Bronchial epithelial cell (primary cell): Measurements from ENCODE around the gene RFX1. TPM values are rescaled to one million over a fixed set of nuclear protein-coding genes. Genes with fewer than 3 reads are reported as not detected.

ENCODE experiments used
- DNase-seq: peaks from one replicate; pipeline ENCODE4 v3.0.0-alpha.2; 2010; ENCODE audit warnings: low read depth
- FAIRE-seq: peaks from 2 replicates; lab custom pipeline; 2011; peaks lifted over from hg19 to GRCh38; lab: Jason Lieb, UNC
- H3K27me3 ChIP-seq: 2 replicates; pipeline ENCODE4 v1.5.1; 2011; ENCODE audit warnings: low read length; ENCODE audit not compliant: control insufficient read depth, insufficient read depth
- H3K36me3 ChIP-seq: 2 replicates; pipeline ENCODE4 v1.5.1; 2011; ENCODE audit warnings: low read length; ENCODE audit not compliant: control insufficient read depth, insufficient read depth
- H3K4me3 ChIP-seq: 2 replicates; pipeline ENCODE4 v1.5.1; 2011; ENCODE audit warnings: mild to moderate bottlenecking, low read depth, low read length, control low read depth
- total RNA-seq: library from RNA; depleted of rRNA; stranded (reverse); fragments of >200 nt; gene quantifications from 2 replicates; pipeline ENCODE4 v1.2.1, GENCODE V29; 2014
- TF ChIP-seq, protein P1 (sequence below): IDR thresholded peaks from 2 replicates; pipeline ENCODE4 v1.5.1; 2011; ENCODE audit warnings: mild to moderate bottlenecking, moderate library complexity, low read length, control low read depth, inconsistent platforms; ENCODE audit not compliant: insufficient read depth, severe bottlenecking

Gene RFX1
- total RNA-seq, 1 donor from 2014 or later, result 0.79 TPM

DNA sequence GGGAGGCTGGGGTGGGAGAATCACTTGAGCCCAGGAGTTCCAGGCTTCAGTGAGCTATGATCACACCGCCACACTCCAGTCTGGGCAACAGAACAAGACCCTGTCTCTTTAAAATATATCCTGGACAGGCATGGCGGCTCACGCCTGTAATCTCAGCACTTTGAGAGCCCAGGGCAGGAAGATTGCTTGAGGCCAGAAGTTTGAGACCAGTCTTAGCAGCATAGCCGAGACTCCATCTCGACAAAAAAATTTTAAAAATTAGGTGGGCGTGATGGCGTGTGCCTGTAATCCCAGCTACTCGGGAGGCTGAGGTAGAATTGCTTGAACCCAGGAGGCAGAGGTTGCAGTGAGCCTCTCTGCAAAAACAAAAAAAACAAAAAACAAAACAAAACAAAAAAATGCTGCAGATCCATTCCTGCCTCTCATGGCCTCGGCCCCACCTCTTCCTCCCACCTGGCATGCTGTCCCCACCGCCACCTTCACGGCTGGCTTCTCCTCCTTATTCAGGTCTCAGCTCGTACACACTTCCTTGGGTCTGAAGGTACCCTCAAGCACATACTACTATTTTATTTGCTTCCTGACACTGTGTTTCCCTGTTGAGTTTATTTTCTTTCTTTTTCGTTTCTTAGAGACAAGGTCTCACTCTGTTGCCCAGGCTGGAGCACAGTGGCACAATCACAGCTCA is 5.3 kb downstream of the RFX1 start:
- no peak overlapping the region for H3K4me3 ChIP-seq
- DNase-seq (no peak), FAIRE-seq (no peak)
- H3K36me3 ChIP-seq, result peaks cover 4% of the 10 kb centered on the region
- no peaks in the 10 kb centered on the region for H3K27me3 ChIP-seq
- TF ChIP-seq, protein P1, sequence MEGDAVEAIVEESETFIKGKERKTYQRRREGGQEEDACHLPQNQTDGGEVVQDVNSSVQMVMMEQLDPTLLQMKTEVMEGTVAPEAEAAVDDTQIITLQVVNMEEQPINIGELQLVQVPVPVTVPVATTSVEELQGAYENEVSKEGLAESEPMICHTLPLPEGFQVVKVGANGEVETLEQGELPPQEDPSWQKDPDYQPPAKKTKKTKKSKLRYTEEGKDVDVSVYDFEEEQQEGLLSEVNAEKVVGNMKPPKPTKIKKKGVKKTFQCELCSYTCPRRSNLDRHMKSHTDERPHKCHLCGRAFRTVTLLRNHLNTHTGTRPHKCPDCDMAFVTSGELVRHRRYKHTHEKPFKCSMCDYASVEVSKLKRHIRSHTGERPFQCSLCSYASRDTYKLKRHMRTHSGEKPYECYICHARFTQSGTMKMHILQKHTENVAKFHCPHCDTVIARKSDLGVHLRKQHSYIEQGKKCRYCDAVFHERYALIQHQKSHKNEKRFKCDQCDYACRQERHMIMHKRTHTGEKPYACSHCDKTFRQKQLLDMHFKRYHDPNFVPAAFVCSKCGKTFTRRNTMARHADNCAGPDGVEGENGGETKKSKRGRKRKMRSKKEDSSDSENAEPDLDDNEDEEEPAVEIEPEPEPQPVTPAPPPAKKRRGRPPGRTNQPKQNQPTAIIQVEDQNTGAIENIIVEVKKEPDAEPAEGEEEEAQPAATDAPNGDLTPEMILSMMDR, result no peak

DNA sequence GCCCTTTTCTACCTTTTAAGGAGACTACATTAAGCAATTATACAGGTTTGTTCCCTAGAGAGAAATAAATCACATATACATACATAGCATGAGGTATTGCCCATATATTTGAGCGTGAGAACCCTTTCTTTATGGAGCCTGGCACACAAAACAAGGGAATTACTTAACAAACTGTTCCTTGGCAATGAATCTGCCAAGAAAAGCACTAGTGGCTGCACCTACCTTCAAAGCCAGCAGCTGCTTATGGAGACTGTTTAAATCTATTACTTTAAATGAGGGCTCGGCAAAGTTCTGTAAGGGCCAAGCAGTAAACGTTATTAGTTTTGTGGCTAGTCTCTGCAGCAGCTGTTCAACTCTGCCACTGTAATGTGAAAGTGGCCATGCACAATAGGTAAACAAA is 7.0 kb downstream of the RFX1 start:
- DNase-seq (no peak), FAIRE-seq (no peak)
- H3K36me3 ChIP-seq, result peaks cover 4% of the 10 kb centered on the region
- H3K4me3 ChIP-seq, result no peak overlapping the region
- no peaks in the 10 kb centered on the region for H3K27me3 ChIP-seq
- TF ChIP-seq, protein P1, result no peak

DNA sequence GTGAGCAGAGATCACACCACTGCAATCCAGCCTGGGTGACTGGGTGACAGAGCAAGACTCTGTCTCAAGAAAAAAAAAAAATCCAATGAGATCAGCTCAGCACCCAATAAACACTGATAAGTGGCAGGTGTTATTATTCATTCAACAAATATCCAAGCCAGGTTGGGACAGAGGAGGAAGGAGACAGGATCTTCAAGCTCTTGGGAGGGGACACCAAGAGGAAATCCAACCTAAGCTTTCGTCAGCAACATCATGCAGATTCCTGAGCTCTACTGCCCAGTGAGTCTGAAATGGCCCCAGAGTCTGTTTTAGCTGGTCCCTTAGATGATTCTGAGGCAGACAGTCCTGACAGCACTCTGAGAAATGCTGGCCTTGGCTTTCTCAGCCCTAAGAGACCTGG is 7.7 kb downstream of the RFX1 start:
- no peak for FAIRE-seq

DNA sequence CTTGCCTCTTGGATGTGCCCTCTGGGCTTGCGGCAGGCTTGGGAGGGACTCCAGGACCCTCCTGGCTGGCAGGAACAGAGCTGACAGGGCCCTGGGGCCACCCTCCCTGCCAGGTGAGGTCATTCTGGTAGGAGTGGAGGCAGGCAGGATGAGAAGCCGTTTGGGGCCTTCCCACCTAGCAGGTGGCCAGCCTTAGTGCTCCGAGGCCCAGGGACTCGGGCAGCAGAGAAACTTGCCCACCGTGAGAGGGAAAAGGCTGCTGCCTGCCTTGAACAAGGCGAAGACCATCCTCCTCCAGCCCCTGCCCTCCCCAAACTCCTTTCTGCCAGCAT is 8.5 kb downstream of the RFX1 start:
- H3K36me3 ChIP-seq, result peaks cover 5% of the 10 kb centered on the region
- DNase-seq, result no peak
- TF ChIP-seq, protein P1, result no peak
- H3K27me3 ChIP-seq, result no peaks in the 10 kb centered on the region
- FAIRE-seq, result no peak
- H3K4me3 ChIP-seq, result no peak overlapping the region

More for the DNA sequence above, 7.7 kb downstream of the RFX1 start:
- Histone ChIP-seq H3K4me3 (no peak overlapping the region), H3K27me3 (no peaks in the 10 kb centered on the region), H3K36me3 (peaks cover 4% of the 10 kb centered on the region)
- TF ChIP-seq, protein P1, result no peak
- no peak for DNase-seq

DNA sequence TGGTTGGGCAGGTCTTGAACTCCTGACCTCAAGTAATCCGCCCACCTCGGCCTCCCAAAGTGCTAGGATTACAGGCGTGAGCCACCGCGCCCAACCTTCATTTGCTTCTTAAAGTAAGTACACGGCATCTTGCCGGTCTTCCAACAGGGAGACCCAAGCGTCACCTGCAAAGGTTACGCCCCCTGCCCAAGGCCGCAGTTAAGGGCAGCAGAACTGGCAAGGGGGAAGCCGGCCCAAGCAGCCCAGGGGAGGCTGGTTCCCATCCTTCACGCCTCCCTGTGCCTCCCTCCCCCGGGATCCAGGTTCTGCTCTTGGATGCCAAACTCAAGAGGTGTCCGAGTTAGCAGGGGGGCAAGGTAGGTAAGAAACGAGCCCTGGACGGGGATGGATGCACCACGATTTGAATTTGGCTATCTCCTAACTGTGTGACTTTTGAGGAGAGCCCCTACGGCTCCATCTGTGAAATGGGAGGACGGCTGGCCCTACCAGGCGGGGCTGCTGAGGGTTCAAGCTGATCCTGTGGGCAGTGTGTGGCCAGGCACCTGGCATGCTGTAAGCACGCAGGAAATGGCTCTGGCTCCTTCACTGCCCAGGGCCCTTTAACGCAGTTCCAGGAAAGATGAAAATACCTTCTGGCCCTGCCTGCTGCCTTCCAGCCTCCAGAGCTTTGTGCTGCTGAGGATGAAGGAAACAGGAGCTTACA is 9.0 kb downstream of the RFX1 start:
- TF ChIP-seq, protein P1, result no peak
- Histone ChIP-seq H3K27me3 (no peaks in the 10 kb centered on the region), H3K4me3 (no peak overlapping the region), H3K36me3 (peaks cover 8% of the 10 kb centered on the region)
- DNase-seq (no peak), FAIRE-seq (no peak)
